MM.1S (cell line): Measurements from ENCODE around the gene FGGY.

Source experiments
- DNase-seq: peaks from one replicate; pipeline ENCODE4 v3.0.0-alpha.2; 2015
- H2AFZ ChIP-seq: fragments of 300-600 bp; sonication (generic); 2 replicates; pipeline ENCODE4 v1.6.0; 2016; ENCODE audit warnings: antibody characterized with exemption, low read length
- H3F3A ChIP-seq: fragments of 300-600 bp; sonication (generic); 2 replicates; pipeline ENCODE4 v1.6.1; 2016; ENCODE audit warnings: mild to moderate bottlenecking, antibody characterized with exemption, low read length, moderate library complexity, mixed read lengths; ENCODE audit not compliant: insufficient read depth
- H3K27ac ChIP-seq: fragments of 300-600 bp; sonication (generic); 2 replicates; pipeline ENCODE4 v1.5.1; 2016; ENCODE audit warnings: mild to moderate bottlenecking, low read length
- H3K27me3 ChIP-seq: fragments of 300-600 bp; sonication (generic); replicated peaks from 2 replicates; pipeline ENCODE4 v1.6.0; 2016; ENCODE audit warnings: low read length; ENCODE audit not compliant: insufficient read depth
- H3K36me3 ChIP-seq: fragments of 300-600 bp; sonication (generic); replicated peaks from 2 replicates; pipeline ENCODE4 v1.6.1; 2016; ENCODE audit warnings: mild to moderate bottlenecking, low read length, mixed read lengths; ENCODE audit not compliant: insufficient read depth
- H3K4me1 ChIP-seq: fragments of 300-600 bp; sonication (generic); 2 replicates; pipeline ENCODE4 v1.6.1; 2016; ENCODE audit warnings: low read length, mixed read lengths
- H3K4me2 ChIP-seq: fragments of 300-600 bp; sonication (generic); 2 replicates; pipeline ENCODE4 v1.6.0; 2016; ENCODE audit warnings: low read depth, low read length
- H3K4me3 ChIP-seq: fragments of 300-600 bp; sonication (generic); 2 replicates; pipeline ENCODE4 v1.5.1; 2016; ENCODE audit warnings: low read length, mixed read lengths
- H3K79me2 ChIP-seq: fragments of 300-600 bp; sonication (generic); 2 replicates; pipeline ENCODE4 v1.6.1; 2016; ENCODE audit warnings: mixed run types, low read length, mixed read lengths
- H3K9ac ChIP-seq: fragments of 300-600 bp; sonication (generic); 2 replicates; pipeline ENCODE4 v1.6.1; 2016; ENCODE audit warnings: low read length, mixed read lengths
- H3K9me2 ChIP-seq: fragments of 300-600 bp; sonication (generic); replicated peaks from 2 replicates; pipeline ENCODE4 v1.6.1; 2016; ENCODE audit warnings: mild to moderate bottlenecking, low read length, mixed read lengths; ENCODE audit not compliant: insufficient read depth
- H3K9me3 ChIP-seq: fragments of 300-600 bp; sonication (generic); replicated peaks from 2 replicates; pipeline ENCODE4 v1.6.1; 2016; ENCODE audit warnings: mild to moderate bottlenecking, low read length, mixed read lengths; ENCODE audit not compliant: insufficient read depth
- H4K20me1 ChIP-seq: fragments of 300-600 bp; sonication (generic); 2 replicates; pipeline ENCODE4 v1.6.1; 2016; ENCODE audit warnings: mild to moderate bottlenecking, low read length, moderate library complexity, mixed read lengths; ENCODE audit not compliant: insufficient read depth
- EZH2 ChIP-seq: fragments of 300-600 bp; sonication (generic); optimal IDR thresholded peaks from 2 replicates; pipeline ENCODE3; 2017; ENCODE audit warnings: low read depth, mild to moderate bottlenecking, antibody characterized with exemption, low read length, mixed read lengths
- EZH2phosphoT487 ChIP-seq: fragments of 300-600 bp; sonication (generic); IDR thresholded peaks from 2 replicates; pipeline ENCODE4 v1.6.1; 2018; ENCODE audit warnings: antibody characterized with exemption, low read length
- TF ChIP-seq, protein P1 (sequence below): fragments of 300-600 bp; sonication (generic); IDR thresholded peaks from 2 replicates; pipeline ENCODE4 v1.5.1; 2016; ENCODE audit warnings: antibody characterized with exemption, low read length, mixed read lengths

Gene FGGY

DNA sequence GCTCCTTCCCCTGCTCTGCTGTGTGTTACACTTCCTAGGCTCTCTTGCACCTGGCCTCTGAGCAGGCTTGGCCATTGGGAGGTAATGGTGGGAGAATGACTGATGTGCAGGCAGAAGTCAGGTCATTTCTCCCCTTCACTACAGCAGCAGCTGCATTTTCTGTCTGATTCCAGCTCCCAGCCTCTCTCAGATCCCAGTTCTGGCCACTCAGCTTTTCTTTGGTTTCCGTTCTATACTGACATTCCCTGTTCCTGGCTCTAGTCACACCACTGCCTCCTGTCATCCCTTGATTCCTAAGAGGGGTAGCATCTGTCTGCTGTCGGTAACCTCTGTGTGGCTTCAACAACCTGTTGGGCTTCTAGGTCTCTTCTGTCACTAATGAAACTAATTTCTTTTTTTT, 390.2 kb downstream of the FGGY start:
- H2AFZ ChIP-seq: no peak overlapping the region
- H3K9me2 ChIP-seq: no peaks in the 10 kb centered on the region
- no peak overlapping the region for H3K27ac ChIP-seq
- no peaks in the 10 kb centered on the region for H3K9me3 ChIP-seq
- no peaks in the 10 kb centered on the region for H3K27me3 ChIP-seq
- H3K4me3 ChIP-seq: no peak overlapping the region
- DNase-seq: no peak
- no peak overlapping the region for H3K9ac ChIP-seq
- no peak overlapping the region for H3K4me2 ChIP-seq
- TF ChIP-seq EZH2phosphoT487 (no peak), EZH2 (no peak)
- TF ChIP-seq, protein P1, sequence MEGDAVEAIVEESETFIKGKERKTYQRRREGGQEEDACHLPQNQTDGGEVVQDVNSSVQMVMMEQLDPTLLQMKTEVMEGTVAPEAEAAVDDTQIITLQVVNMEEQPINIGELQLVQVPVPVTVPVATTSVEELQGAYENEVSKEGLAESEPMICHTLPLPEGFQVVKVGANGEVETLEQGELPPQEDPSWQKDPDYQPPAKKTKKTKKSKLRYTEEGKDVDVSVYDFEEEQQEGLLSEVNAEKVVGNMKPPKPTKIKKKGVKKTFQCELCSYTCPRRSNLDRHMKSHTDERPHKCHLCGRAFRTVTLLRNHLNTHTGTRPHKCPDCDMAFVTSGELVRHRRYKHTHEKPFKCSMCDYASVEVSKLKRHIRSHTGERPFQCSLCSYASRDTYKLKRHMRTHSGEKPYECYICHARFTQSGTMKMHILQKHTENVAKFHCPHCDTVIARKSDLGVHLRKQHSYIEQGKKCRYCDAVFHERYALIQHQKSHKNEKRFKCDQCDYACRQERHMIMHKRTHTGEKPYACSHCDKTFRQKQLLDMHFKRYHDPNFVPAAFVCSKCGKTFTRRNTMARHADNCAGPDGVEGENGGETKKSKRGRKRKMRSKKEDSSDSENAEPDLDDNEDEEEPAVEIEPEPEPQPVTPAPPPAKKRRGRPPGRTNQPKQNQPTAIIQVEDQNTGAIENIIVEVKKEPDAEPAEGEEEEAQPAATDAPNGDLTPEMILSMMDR: no peak
- no peaks in the 10 kb centered on the region for H3K36me3 ChIP-seq
- H3F3A ChIP-seq: no peaks in the 10 kb centered on the region
- H4K20me1 ChIP-seq: no peaks in the 10 kb centered on the region
- no peaks in the 10 kb centered on the region for H3K4me1 ChIP-seq
- no peaks in the 10 kb centered on the region for H3K79me2 ChIP-seq

DNA sequence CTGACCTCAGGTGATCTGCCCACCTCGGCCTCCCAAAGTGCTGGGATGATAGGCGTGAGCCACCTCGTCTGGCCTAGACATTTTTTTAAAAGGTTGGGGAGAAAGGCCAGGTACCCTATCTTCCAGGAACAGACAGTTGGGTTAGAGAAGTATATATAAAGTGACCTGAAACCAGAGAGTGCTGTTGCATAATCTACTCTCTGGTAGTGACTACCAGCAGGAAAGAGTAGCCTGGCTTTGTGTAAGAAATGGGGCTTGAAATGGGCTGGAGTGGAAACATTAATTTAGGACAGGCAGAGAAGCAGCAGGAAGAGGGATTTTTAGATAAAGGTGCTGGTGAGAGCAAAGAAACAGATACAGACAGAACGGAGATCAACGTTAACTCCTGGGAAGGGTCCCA, 392.1 kb downstream of the FGGY start:
- no peaks in the 10 kb centered on the region for H3K27me3 ChIP-seq
- H3K4me2 ChIP-seq: no peak overlapping the region
- H3K79me2 ChIP-seq: no peaks in the 10 kb centered on the region

DNA sequence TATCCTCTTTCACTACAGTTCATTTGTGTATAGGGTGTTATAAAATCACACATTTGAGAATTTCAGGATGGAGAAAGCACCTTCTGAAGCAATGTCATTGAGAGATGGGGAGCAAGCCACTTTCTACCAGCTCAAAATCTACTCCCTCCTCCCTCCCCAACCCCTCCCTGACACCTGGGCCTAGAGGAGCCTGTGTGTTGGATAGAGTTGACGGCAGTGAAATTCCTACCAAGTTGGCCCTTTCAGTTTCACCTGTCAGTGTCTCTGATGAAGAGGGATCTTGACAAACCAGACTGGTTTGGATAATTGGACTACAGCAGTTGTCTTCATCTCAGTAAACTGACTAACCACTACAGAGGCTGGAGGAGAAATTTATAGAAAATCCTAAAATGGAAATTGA, 392.8 kb downstream of the FGGY start:
- no peaks in the 10 kb centered on the region for H3K27me3 ChIP-seq
- no peak overlapping the region for H2AFZ ChIP-seq
- H3F3A ChIP-seq: no peaks in the 10 kb centered on the region
- H3K9me2 ChIP-seq: no peaks in the 10 kb centered on the region
- no peaks in the 10 kb centered on the region for H3K9me3 ChIP-seq
- no peak overlapping the region for H3K9ac ChIP-seq
- H3K36me3 ChIP-seq: no peaks in the 10 kb centered on the region
- DNase-seq: no peak
- H3K4me3 ChIP-seq: no peak overlapping the region
- no peak for TF ChIP-seq EZH2
- TF ChIP-seq, protein P1: no peak
- H3K27ac ChIP-seq: no peak overlapping the region
- no peaks in the 10 kb centered on the region for H3K79me2 ChIP-seq
- H3K4me1 ChIP-seq: no peaks in the 10 kb centered on the region
- no peaks in the 10 kb centered on the region for H4K20me1 ChIP-seq
- H3K4me2 ChIP-seq: no peak overlapping the region

More for the DNA sequence above, 392.1 kb downstream of the FGGY start:
- no peaks in the 10 kb centered on the region for H3K36me3 ChIP-seq
- no peaks in the 10 kb centered on the region for H3K9me3 ChIP-seq
- H3K9ac ChIP-seq: no peak overlapping the region
- no peak for DNase-seq
- no peak overlapping the region for H3K4me3 ChIP-seq
- H3F3A ChIP-seq: no peaks in the 10 kb centered on the region
- H3K9me2 ChIP-seq: no peaks in the 10 kb centered on the region
- H3K4me1 ChIP-seq: no peaks in the 10 kb centered on the region
- no peak overlapping the region for H3K27ac ChIP-seq
- TF ChIP-seq EZH2phosphoT487: no peak
- TF ChIP-seq, protein P1: no peak
- TF ChIP-seq EZH2: no peak
- no peak overlapping the region for H2AFZ ChIP-seq
- H4K20me1 ChIP-seq: no peaks in the 10 kb centered on the region
